ENCODE measurements around the gene MS4A10.

GRCh38 chr11:60835534-60835846 lies 50.4 kb downstream of the MS4A10 start:
- TF ChIP-seq CTCF (IDR thresholded peaks at IDR 0.05) (no peak), POLR2AphosphoS5 (IDR thresholded peaks at IDR 0.05) (no peak), POLR2A (IDR thresholded peaks at IDR 0.05) (no peak)
